Non-pigmented ciliary epithelial cell (primary cell): ENCODE measurements around the gene ARHGAP28.

Source experiments
- DNase-seq: peaks from one replicate; pipeline ENCODE4 v3.0.0-alpha.2; 2010; ENCODE audit warnings: low read depth

Gene ARHGAP28

DNA sequence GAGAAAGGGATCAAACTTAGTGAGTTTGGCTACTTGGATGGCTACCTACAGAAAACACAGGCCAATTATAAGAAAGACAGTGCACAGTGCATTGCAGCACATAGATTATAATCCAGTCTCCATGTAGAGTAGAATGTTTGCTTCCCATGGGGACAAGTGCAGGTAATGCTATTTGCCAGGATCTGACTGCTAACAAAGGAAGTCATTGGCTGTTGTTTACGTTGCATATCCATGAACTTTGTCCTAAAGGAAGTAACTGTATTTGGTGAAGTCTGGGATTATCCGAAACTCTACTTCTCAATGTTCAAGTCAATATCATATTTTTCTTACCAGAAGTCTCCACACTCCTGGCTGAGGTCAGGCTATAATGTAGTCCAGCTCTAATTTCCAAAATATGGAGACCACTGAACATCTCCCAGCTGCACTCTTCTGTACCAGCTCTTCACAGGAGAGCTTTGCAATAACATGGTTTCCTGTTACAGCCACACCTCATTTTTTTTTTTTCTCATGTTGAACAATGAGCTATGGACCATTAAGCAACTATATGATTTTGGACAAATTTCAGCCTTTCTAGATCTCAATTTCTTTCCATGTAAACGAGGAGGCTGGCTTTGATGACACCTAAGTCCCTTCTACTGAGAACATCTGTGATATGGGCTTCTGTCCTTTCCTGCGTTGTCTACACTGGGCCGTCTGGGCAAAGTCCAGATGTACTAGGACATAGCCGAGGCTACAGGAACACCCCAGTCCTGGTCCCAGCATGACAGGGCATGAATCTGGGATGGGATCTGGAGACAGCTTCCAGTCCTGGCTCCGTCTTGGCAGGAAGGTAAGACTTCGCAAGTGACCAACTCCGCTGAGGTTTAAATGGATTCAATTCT lies 233.3 kb downstream of the ARHGAP28 start:
- DNase-seq, result no peak

DNA sequence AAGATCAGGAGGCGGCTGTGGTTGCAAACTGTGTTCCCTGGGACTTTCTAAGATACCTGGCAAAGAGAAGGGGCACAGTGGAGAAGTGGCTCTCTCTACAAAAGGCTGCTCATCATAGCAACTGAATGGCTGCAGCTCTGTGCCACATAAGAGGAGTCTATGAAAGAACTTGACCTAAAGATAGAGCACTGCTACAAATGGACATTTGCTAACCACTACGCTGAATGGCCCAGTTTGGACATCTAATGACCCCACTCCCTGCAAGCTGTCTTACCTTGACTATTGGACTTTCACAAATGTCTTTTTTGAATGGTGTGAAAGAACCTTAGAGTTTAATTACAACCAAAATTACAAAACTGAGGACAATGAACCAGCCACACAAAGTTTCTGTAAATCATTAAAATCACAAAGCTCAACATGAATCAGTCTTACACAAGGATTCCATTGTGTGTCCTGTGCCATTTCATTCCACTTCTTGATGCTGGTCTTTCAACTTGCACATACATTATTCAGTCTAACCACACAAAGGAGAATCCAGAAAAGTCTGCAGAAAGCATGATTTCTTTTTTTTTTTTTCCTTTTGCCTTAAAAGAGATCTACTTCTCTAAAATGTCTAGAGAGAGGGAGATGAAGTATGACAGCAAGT lies 234.1 kb downstream of the ARHGAP28 start:
- no peak for DNase-seq
